GM18508 (cell line): ENCODE results near the gene HERC3.

Experiments
- ATAC-seq: cut with Tn5 transposase; IDR thresholded peaks from one replicate; pipeline ENCODE4 v1.9.1; 2021; ENCODE audit warnings: moderate number of reproducible peaks; ENCODE audit not compliant: insufficient read depth, unreplicated experiment

HERC3 gene

GRCh38 chr4:88738180-88738579 lies 145.9 kb downstream of the HERC3 start:
- no peak for ATAC-seq

DNA sequence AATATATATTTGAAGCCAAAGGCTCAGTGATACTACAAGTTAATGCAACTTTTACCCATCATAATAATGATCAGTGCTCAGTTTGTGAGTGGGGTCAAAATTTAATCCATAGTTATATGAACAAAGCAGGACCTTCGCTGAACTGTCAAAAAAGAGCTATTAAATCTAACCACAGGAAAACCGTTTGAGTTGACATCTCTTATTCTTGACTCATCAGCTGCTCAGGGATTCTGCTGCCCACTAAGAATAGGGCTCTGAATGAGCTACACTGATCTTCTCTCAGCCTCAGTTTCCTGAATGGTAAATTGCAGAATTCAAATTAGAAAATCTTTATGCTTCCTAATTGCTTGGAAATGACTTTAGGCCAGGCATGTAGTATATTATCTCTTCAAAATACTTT lies 150.3 kb downstream of the HERC3 start:
- ATAC-seq: no peak

GRCh38 chr4:88743696-88744095 lies 151.4 kb downstream of the HERC3 start:
- no peak for ATAC-seq

DNA sequence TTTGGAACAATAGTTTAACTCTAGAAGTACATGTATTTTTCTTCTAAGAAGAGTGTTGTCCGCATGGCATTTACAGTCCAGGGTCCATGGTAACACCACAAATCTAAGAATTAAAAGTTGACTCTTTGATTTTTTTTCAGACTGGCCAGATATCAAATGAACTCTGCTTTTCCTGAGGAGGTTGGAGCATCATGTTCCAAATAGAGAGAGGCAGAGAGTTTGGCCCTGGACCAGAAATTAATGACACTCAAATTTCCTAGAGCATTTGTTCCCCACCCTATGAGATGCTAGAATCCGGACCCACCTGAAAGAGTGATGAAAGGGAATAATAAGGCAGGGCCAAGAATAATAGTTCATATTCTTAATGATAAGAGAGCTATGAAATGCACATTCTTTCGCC lies 152.3 kb downstream of the HERC3 start:
- no peak for ATAC-seq

GRCh38 chr4:88745175-88745574 lies 152.9 kb downstream of the HERC3 start:
- no peak for ATAC-seq

GRCh38 chr4:88745581-88746163 lies 153.4 kb downstream of the HERC3 start:
- ATAC-seq: no peak

GRCh38 chr4:88746206-88746605 lies 153.9 kb downstream of the HERC3 start:
- no peak for ATAC-seq

- ATAC-seq: no peak
Measured at GRCh38 chr4:88747351-88747750, 155.1 kb downstream of the HERC3 start.

- ATAC-seq: no peak
Measured at GRCh38 chr4:88750369-88750768, 158.1 kb downstream of the HERC3 start.

- ATAC-seq: no peak
Measured at GRCh38 chr4:88751258-88752075, 159.2 kb downstream of the HERC3 start.

- no peak for ATAC-seq
Measured at GRCh38 chr4:88752076-88752463, 159.8 kb downstream of the HERC3 start.

GRCh38 chr4:88752754-88753153 lies 160.5 kb downstream of the HERC3 start:
- no peak for ATAC-seq

DNA sequence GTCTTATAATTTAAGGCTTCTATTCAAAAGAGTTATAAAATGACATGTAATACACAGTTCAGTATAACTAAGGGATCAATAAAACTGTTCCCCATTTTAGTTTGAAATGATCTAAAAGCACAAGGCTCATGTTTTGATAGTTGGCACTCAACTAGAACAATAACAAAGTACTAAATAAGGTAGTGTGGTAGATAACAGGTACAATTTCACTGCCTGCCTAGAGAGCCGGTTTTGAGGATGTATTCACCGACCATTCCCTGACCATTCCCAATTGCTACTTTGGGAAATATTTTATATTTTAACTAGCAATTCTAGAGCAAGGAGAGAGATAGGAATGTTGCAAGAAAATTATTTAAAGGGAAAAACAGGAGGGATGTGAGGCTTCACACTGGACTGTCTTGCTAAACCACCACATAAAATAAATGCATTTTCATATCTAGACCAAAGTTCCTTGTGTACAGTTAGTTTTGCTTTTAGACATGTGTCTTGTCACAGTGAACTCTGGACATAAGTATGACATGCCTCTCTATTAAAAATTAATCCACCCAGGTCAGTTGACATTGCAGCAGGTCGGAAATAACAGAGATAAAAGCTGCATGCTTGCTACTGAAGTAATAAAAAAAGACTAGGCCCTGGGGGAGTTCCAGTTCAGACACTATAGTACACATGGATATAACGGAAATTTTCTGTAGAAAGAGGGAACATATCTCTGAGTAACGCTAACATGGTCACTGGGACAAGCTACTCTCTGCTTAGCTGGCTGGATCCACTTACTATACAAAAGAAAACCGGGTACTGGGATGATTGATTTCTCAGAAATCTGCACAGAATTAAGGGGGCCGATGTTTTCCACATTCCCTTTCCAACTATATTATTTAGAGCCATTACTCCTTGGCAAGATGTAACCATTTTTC lies 161.6 kb downstream of the HERC3 start:
- no peak for ATAC-seq

GRCh38 chr4:88754796-88755195 lies 162.5 kb downstream of the HERC3 start:
- ATAC-seq: no peak

GRCh38 chr4:88755454-88755853 lies 163.2 kb downstream of the HERC3 start:
- ATAC-seq: no peak

GRCh38 chr4:88756149-88756548 lies 163.9 kb downstream of the HERC3 start:
- ATAC-seq: no peak

- ATAC-seq: no peak
Measured at GRCh38 chr4:88757067-88757466, 164.8 kb downstream of the HERC3 start.

DNA sequence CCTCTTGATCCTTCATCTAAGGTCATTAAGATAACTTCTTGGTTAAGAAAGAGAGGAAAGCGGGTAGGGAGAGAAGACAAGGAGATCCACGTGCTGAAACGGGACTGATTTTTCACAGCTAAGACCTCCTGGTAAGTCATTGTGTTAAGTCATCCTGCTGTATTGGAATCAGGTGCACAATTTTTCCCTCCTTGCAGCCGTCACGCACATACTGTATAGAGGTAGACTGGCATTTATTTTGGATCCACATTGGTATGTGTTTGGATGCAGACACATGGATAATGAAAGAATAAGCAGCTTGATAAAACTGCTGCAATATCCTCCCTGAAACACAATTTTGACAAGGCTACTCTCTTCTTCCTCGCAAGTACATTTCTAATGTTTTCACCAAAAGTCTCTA lies 165.5 kb downstream of the HERC3 start:
- no peak for ATAC-seq
